Right forelimb (tissue), 1 donor: ENCODE results near the gene VAV2.

Source experiments
- DNase-seq: peaks from one replicate; pipeline ENCODE4 v3.0.0-alpha.2; 2018

VAV2 gene

DNA sequence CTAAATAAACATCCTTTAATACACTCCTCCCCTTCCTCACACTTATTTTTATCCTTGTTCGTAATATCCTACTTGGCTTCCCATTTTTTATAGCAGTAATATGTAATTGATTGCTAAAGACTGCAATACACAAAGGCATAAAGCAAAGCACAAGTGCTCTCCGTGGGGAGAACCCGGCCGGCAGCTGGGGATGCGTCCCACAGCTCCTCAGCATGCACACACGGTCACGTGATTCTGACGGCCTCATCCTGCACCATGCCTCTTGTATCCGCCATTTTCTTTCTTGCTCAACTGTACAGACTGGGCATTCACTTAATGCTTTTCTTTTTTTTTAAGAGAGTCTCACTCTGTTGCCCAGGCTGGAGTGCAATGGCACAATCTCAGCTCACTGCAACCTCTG lies 36.0 kb upstream of the VAV2 start:
- DNase-seq = no peak

DNA sequence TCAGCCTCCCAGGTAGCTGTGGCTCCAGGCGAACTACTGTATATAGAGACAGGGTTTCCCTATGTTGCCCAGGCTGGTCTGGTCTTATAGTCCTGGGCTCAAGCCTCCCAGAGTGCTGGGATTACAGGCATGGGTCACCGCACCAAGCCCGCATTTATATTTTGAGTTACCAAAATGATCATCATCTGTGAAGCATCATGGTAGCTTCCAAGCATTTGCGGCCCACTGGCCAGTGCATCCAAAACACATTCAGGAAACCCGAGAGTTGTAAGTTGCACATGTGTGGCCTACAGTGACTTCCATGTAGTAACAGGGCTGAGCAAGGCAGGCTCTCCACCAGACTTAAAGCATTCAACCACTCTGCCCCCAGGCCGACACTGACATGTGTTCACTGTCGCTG lies 35.4 kb upstream of the VAV2 start:
- DNase-seq = no peak

DNA sequence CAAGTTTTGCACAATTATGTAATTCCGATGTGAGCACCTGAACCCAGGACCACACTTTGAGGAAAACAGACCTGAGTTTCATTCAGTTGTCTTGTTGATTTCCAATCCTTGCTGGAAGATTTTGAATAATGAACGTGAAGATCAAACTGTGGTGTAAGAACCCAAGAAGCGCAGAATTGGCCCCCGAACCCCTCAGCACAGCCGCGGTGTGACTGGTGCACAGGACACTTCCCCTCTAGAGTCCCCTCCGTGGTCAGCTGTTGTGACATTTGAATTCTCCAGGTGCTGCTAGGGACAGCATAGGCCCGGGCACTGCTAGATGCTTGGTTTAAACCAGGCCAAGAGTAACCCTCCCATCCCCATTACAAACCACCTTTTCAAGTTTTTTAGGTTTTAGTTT lies 34.9 kb upstream of the VAV2 start:
- DNase-seq = no peak

DNA sequence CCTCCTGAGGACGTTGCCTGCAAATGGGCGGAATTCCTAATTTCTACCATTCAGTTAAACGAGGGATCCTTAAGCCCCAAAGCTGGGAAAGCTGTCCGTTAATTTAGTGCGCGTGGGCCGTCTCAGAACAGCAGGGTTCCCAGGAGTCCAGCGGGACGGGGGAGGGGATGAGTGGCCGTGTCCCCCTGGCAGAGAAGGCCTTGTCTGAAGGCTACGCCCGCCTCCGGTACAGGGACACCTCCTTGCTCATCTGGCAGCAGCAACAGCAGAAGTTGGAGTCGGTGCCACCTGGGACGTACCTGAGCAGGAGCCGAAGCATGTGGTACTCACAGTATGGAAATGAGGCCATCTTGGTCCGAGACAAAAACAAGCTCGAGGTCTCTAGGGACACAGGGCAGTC lies 34.5 kb upstream of the VAV2 start:
- no peak for DNase-seq

GRCh38 chr9:134025606-134026541 lies 33.8 kb upstream of the VAV2 start:
- DNase-seq = peak; percentile 54

DNA sequence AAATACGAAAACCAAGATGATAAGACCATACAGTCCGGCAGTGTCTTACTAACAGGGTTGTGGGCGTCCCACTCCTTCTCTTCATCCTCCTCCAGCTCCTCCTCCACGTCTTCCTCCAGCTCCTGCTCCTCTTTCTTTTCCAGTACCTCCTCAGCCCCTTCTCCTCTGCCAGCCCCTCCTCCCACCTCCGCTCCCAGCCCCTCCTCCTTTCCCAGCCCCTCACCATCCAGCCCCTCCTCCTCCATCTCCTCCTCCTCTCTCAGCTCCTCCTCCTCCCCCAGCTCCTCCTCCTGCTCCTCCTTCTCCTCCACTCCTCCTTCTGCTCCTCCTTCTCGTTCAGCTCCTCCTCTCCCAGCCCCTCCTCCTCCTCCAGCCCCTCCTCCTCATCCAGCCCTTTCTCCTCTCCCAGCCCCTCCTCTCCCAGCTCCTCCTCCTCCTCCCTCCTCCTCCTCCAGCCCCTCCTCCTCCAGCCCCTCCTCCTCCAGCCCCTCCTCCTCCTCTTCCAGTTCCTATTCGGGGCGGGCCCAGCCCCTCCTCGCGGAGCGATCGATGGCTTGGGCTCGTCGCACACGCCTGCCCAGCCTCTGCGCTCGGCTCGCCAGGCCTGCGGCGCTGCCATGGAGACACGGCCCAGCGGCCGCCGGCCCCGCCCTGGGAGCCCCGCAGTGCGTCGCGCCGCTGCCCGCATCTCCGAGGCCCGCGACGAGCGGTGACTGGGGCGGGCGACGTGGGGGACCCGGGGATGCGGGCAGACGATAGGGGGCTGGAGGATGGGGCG lies 32.9 kb upstream of the VAV2 start, which contains the start of gene BRD3OS:
Gene BRD3OS (plus strand): TSS at position 654 of the 778 bp plus-strand sequence. CDS start 1,267 bp downstream, outside the sequence.
- DNase-seq = peak; percentile 99

- DNase-seq = no peak
Measured at GRCh38 chr9:134024214-134024792, 32.2 kb upstream of the VAV2 start.

DNA sequence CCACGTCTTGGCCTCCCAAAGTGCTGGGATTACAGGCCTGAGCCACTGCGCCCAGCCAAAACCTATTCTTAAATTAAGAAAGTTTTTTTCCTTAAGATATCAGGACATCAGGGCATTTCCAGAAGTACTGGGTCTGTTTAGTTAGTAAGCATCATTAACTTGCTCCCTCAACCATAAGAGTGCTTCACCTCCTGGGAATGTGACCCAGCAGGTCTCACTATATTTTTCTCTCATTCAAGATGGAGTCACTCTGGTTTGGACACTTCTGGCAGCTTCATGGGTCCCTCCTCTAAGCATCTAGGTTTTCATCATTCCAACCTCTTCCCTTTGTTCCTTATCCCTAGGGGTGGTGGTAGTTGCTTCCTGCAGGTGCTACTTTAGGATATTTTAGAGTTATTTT lies 22.8 kb upstream of the VAV2 start:
- no peak for DNase-seq

DNA sequence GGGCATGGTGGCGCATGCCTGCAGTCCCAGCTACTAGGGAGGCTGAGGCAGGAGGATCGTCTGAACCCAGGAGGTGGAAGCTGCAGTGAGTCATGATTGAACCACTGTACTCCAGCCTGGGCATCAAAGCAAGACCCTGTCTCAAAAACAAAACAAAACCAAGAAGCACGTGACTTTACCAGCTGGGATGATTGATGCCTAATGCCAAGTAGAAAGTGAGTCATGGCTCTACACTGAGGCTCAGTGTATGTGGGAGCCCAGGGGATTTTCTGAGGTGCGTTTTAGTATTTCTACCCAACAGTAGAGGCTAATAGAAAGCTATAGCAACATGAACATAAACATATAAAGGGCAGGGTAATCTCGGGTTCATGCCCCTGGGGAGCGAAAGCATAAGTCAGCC lies 19.3 kb upstream of the VAV2 start:
- no peak for DNase-seq

GRCh38 chr9:134010310-134011173 lies 18.4 kb upstream of the VAV2 start:
- DNase-seq = no peak

DNA sequence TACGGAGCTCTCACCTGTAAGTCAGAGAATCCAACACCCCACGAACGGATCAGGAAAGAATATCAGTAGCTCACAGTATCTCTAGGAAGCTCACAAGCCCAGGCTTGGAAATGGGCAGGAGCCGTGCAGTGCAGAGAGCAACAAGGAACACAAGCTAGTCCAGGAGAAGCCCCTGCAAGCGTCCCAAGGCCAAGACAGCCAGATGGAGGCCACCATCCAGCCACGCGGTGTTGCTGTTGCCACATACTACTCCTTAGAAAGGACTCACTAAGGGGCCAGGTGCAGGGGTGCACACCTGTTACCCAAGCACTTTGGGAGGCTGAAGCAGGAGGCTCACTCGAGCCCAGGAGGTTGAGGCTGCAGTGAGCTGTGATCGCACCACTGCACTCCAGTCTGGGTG lies 15.4 kb upstream of the VAV2 start:
- DNase-seq = no peak

- no peak for DNase-seq
Measured at GRCh38 chr9:134007150-134007549, 15.0 kb upstream of the VAV2 start.

GRCh38 chr9:134005381-134005780 lies 13.3 kb upstream of the VAV2 start:
- no peak for DNase-seq

DNA sequence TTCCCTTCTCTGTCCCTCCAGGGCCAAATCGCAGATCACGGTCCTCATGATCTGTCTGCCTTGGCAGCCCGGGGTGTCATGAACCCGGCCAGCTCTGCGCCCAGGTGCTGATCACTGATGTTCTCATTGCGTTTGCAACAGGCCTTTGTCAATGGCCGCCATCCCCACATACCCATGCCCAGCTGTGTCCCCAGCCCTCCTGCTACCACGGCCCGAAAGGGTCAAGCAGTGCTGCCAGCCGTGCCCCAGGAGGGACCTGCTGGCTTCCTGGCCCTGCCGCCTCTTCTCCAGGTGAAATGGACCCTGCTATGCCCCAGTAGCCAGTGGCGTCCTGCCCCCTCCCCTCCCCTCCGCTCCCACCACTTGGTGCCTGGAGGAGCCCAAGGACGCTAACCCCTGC lies 12.8 kb upstream of the VAV2 start:
- DNase-seq = no peak

DNA sequence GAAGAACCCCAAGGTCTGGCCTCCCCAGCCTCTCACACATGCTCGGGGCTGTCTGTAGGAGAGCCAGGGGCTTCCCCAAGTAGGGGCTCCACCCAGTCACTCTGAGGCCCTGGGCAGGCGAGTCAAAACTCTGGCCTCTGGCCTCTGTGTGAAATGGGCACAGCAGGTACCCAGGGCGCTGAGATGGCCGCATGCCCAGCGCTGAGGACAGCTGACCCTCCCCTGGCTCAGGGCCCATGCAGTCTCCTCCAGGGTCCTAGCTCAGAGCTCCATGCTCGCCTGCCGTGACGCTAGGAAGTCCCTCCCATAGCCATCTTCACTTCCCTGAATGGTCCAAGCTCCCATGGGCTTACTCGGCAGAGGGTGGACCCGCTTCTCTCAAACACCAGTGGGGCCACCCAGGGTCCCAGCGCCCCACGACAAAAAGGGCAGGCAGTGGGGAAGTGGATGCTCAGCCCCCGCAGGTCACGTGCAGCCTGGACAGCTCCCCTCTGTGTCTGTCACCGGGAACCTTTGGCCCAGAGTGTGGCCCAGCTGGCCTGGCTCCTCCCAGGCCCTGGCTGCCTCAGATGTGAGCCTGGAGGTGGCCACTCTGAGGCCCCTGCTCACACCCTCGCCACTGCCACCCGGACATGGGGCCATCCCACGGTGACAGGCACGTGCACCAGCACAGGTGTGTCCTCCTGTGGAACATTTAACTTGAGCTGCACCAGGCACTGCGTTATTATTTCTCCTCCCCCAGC lies 12.2 kb upstream of the VAV2 start:
- DNase-seq = no peak

DNA sequence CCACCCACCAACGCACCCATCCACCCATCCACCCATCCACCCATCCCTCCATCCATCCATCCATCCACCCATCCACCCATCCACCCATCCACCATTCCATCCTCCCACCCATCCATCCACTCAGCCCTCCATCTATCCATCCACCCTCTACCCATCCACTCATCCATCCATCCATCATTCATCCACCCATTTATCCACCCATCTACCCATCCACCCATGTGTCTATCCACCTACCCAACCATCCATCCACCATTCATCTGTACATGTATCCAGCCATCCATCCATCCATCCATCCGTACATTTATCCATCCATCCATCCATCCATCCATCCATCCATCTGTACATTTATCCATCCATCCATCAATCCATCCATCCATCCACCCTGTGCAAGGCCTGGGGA lies 11.1 kb upstream of the VAV2 start:
- no peak for DNase-seq

- no peak for DNase-seq
Measured at GRCh38 chr9:134002796-134003195, 10.7 kb upstream of the VAV2 start.

DNA sequence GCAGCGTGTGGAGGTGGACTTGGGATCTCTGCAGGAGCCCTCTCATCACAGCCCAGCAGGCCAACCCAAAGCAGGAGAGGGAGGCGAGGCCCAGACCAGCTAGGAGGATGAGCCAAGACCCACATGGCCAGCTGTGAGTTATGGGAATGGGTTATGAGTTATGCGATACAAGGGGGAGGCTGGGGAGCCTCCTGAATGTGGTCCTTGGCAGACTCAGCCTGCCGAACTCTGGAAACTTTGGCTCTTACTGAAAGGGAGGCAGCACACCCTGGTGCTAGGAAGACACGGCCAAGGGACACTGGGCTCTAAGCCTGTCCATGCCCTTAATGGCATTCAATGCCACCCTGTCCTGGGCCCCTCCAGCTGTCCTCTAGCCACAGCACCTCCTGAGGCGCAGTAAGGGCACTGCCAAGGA lies 7.7 kb upstream of the VAV2 start:
- DNase-seq = no peak

GRCh38 chr9:133998915-133999595 lies 6.9 kb upstream of the VAV2 start:
- DNase-seq = no peak

GRCh38 chr9:133997584-133997983 lies 5.5 kb upstream of the VAV2 start:
- no peak for DNase-seq
